K562 (cell line): Measurements from ENCODE around the gene DBX1. TPM values are rescaled to one million over a fixed set of nuclear protein-coding genes. Genes with fewer than 3 reads are reported as not detected.

Experiments used
- ATAC-seq: fragments of 200-7000 bp; cut with Tn5 transposase; 3 replicates; pipeline ENCODE4 v1.9.1; 2020; ENCODE audit warnings: moderate library complexity
- BruUV-seq: library from RNA; stranded (reverse); fragments of 400-500 nt; replicated peaks from 2 replicates; lab custom pipeline; 2021; lab: Mats Ljungman, UMichigan
- CTCF ChIA-PET: fragments of 300-600 bp; formaldehyde crosslinking; extraction: SDS; loops from one replicate; lab custom pipeline; 2021; ENCODE audit warnings: low intra/inter-chr PET ratio; lab: Yijun Ruan, JAX
- POLR2A ChIA-PET: fragments of 300-600, 350-650 bp; sonication (Branson Sonifier 250); formaldehyde crosslinking; extraction: SDS; loops from one replicate; lab custom pipeline; 2021; ENCODE audit warnings: antibody characterized with exemption, inconsistent platforms; lab: Yijun Ruan, JAX
- DNase-seq, 4 experiments: peaks; one replicate each; pipeline versions ENCODE4 v3.0.0 to v3.0.0-alpha.2; 2011 to 2018; ENCODE audit warnings: low spot score in 3 of 4, mixed read lengths in 3 of 4; ENCODE audit errors: extremely low read depth in 1 of 4
- FAIRE-seq: peaks from 2 replicates; lab custom pipeline; 2011; peaks lifted over from hg19 to GRCh38; lab: Jason Lieb, UNC
- H2AFZ ChIP-seq: 2 replicates; pipeline ENCODE4 v1.6.0; 2011; ENCODE audit warnings: low read depth, low read length, control low read depth, inconsistent platforms
- H3K27ac ChIP-seq: fragments of 200-600 bp; 3 replicates; pipeline ENCODE4 v1.8.0; 2011; ENCODE audit warnings: low read depth, mild to moderate bottlenecking, control low read depth, inconsistent platforms, low read length, moderate library complexity, mixed read lengths; ENCODE audit errors: extremely low read depth
- H3K27me3 ChIP-seq, 2 experiments: fragments of 300-600 bp in 1 of 2; 2 replicates in 1 of 2; 3 replicates in 1 of 2; pipeline versions ENCODE4 v1.6.0 to v1.8.0; 2011; ENCODE audit warnings: inconsistent platforms in 2 of 2, low read length in 2 of 2, mild to moderate bottlenecking in 1 of 2, mixed read lengths in 1 of 2, moderate library complexity in 1 of 2; ENCODE audit not compliant: control insufficient read depth in 2 of 2, insufficient read depth in 2 of 2
- H3K36me3 ChIP-seq: fragments of 300-600 bp; 3 replicates; pipeline ENCODE4 v1.8.0; 2011; ENCODE audit warnings: mild to moderate bottlenecking, low read length, inconsistent platforms; ENCODE audit not compliant: control insufficient read depth, insufficient read depth
- H3K4me1 ChIP-seq, 2 experiments: fragments of 200-600 bp in 1 of 2; replicated peaks in 1 of 2; 2 replicates in 1 of 2; 3 replicates in 1 of 2; pipeline versions ENCODE4 v1.5.1 to v1.8.0; 2011; ENCODE audit warnings: inconsistent platforms in 2 of 2, low read length in 2 of 2, mild to moderate bottlenecking in 1 of 2, mixed read lengths in 1 of 2, moderate library complexity in 1 of 2; ENCODE audit not compliant: control insufficient read depth in 2 of 2, insufficient read depth in 2 of 2
- H3K4me2 ChIP-seq: 2 replicates; pipeline ENCODE4 v1.6.1; 2011; ENCODE audit warnings: low read length, control low read depth, inconsistent platforms, mixed read lengths; ENCODE audit not compliant: insufficient read depth
- H3K4me3 ChIP-seq: fragments of 200-600 bp; sonication (generic), shearing (Covaris generic); 2 replicates; pipeline ENCODE4 v1.5.1; 2016; ENCODE audit warnings: control low read depth, inconsistent platforms
- H3K79me2 ChIP-seq: fragments of 200-600 bp; 3 replicates; pipeline ENCODE4 v1.8.0; 2011; ENCODE audit warnings: low read length, inconsistent platforms; ENCODE audit not compliant: control insufficient read depth, insufficient read depth
- H3K9ac ChIP-seq, 2 experiments: 2 replicates each; pipeline versions ENCODE4 v1.6.0 to v1.6.1; 2011; ENCODE audit warnings: low read depth in 2 of 2, low read length in 2 of 2, control low read depth in 1 of 2, inconsistent platforms in 1 of 2, mild to moderate bottlenecking in 1 of 2, mixed read lengths in 1 of 2; ENCODE audit not compliant: insufficient read depth in 1 of 2
- H3K9me1 ChIP-seq: one replicate; pipeline ENCODE4 v1.6.0; 2011; ENCODE audit warnings: inconsistent platforms, mild to moderate bottlenecking, low read length, moderate library complexity; ENCODE audit not compliant: control insufficient read depth, insufficient read depth
- H3K9me3 ChIP-seq: replicated peaks from 2 replicates; pipeline ENCODE4 v1.5.1; 2011; ENCODE audit warnings: low read depth, low read length, inconsistent platforms; ENCODE audit not compliant: control insufficient read depth, insufficient read depth
- H4K20me1 ChIP-seq: replicated peaks from 2 replicates; pipeline ENCODE4 v1.6.1; 2011; ENCODE audit warnings: low read length, inconsistent platforms, mixed read lengths; ENCODE audit not compliant: control insufficient read depth, insufficient read depth
- C11orf30 ChIP-seq: fragments of 450-650 bp; IDR thresholded peaks from 2 replicates; pipeline ENCODE4 v1.6.1; 2016; ENCODE audit warnings: low read depth, mild to moderate bottlenecking
- CBFA2T3 ChIP-seq: fragments of 450-650 bp; IDR thresholded peaks from 2 replicates; pipeline ENCODE4 v1.6.1; 2017
- CBX2 ChIP-seq: fragments of 200-600 bp; sonication (generic); IDR thresholded peaks from one replicate; pipeline ENCODE4 v1.6.1; 2012; ENCODE audit warnings: mild to moderate bottlenecking, low read length, inconsistent platforms; ENCODE audit not compliant: insufficient read depth, poor library complexity, severe bottlenecking
- FOXM1 ChIP-seq, 2 experiments: fragments of 450-650 bp in 1 of 2; sonication (generic) in 1 of 2; formaldehyde crosslinking in 1 of 2; IDR thresholded peaks; 2 replicates each; pipeline versions ENCODE4 v1.6.1 to v1.9.0; 2017 to 2022; ENCODE audit warnings: low read depth in 2 of 2, mild to moderate bottlenecking in 2 of 2, missing genetic modification reagents in 1 of 2, moderate library complexity in 1 of 2
- HDAC6 ChIP-seq: IDR thresholded peaks from 2 replicates; pipeline ENCODE4 v1.6.1; 2012; ENCODE audit warnings: low read depth, mild to moderate bottlenecking, control low read depth, inconsistent platforms, low read length, moderate library complexity
- MAFG ChIP-seq: fragments of 450-650 bp; conservative IDR thresholded peaks from 2 replicates; pipeline ENCODE4 v1.6.1; 2016; ENCODE audit warnings: missing genetic modification characterization, missing compliant biosample characterization
- MAFK ChIP-seq: IDR thresholded peaks from 2 replicates; pipeline ENCODE4 v1.6.1; 2011; ENCODE audit warnings: low read length, improper control_type of control experiment
- NFRKB ChIP-seq: fragments of 450-650 bp; IDR thresholded peaks from 2 replicates; pipeline ENCODE4 v1.6.1; 2016; ENCODE audit warnings: low read depth
- NFXL1 ChIP-seq: fragments of 450-650 bp; formaldehyde crosslinking; IDR thresholded peaks from 2 replicates; pipeline ENCODE4 v1.4.0; 2021; ENCODE audit warnings: mild to moderate bottlenecking
- PML ChIP-seq: IDR thresholded peaks from 2 replicates; pipeline ENCODE4 v1.6.1; 2012; ENCODE audit warnings: low read length, inconsistent platforms
- RBBP5 ChIP-seq: fragments of 200-600 bp; sonication (generic); IDR thresholded peaks from 2 replicates; pipeline ENCODE4 v1.6.1; 2012; ENCODE audit warnings: borderline replicate concordance, mild to moderate bottlenecking, low read length, control low read depth, inconsistent platforms; ENCODE audit not compliant: insufficient read depth, poor library complexity, severe bottlenecking
- TFAM ChIP-seq: fragments of 250-450 bp; sonication (Bioruptor Pico); conservative IDR thresholded peaks from 2 replicates; pipeline ENCODE4 v1.5.0; 2021; ENCODE audit warnings: mild to moderate bottlenecking, moderate library complexity
- VEZF1 ChIP-seq: fragments of 200-800 bp; sonication (Bioruptor generic); IDR thresholded peaks from 2 replicates; pipeline ENCODE4 v1.6.1; 2017; ENCODE audit warnings: missing genetic modification characterization, missing compliant biosample characterization
- ZBTB34 ChIP-seq: fragments of 250-450 bp; sonication (Bioruptor Pico); IDR thresholded peaks from 2 replicates; pipeline ENCODE4 v1.8.0; 2021; ENCODE audit warnings: mild to moderate bottlenecking, moderate library complexity
- ZNF165 ChIP-seq: fragments of 250-450 bp; sonication (Bioruptor Pico); IDR thresholded peaks from 2 replicates; pipeline ENCODE4 v1.4.0; 2020; ENCODE audit warnings: borderline replicate concordance
- ZNF316 ChIP-seq: fragments of 450-650 bp; IDR thresholded peaks from 2 replicates; pipeline ENCODE4 v1.6.1; 2016
- ZNF347 ChIP-seq: fragments of 450-650 bp; formaldehyde crosslinking; IDR thresholded peaks from 2 replicates; pipeline ENCODE4 v1.4.0; 2020; ENCODE audit warnings: low read depth, mild to moderate bottlenecking, moderate library complexity
- ZNF511 ChIP-seq: sonication (generic); formaldehyde crosslinking; IDR thresholded peaks from 2 replicates; pipeline ENCODE4 v1.8.0; 2022; ENCODE audit warnings: mild to moderate bottlenecking, missing genetic modification reagents
- ZNF717 ChIP-seq: fragments of 250-450 bp; sonication (Bioruptor Pico); IDR thresholded peaks from 2 replicates; pipeline ENCODE4 v1.5.0; 2021
- ZNF79 ChIP-seq: fragments of 250-450 bp; sonication (Bioruptor Pico); IDR thresholded peaks from 2 replicates; pipeline ENCODE4 v1.4.0; 2020; ENCODE audit warnings: low read depth, mild to moderate bottlenecking, moderate library complexity
- WGBS: fragments of 100-300 bp; shearing (Covaris generic); methylation state at CpG from one replicate; pipeline ENCODE4 v1.1.6; 2016; ENCODE audit warnings: low coverage, mixed read lengths; ENCODE audit not compliant: insufficient coverage; ENCODE audit errors: missing lambda C conversion rate; 5-methylcytosine and 5-hydroxymethylcytosine counted together
- in situ Hi-C: fragments of 300-500 bp; cut with MboI; formaldehyde crosslinking; loops from 4 replicates; pipeline ENCODE4 v1.15.0; 2018; ENCODE audit warnings: inconsistent platforms, mixed read lengths
- intact Hi-C: fragments of 100-400 bp; cut with micrococcal nuclease; formaldehyde crosslinking; loops from 2 replicates; pipeline ENCODE4 v1.14.2; 2022
- polyA plus RNA-seq, 8 experiments: library from polyadenylated mRNA; depleted of rRNA in 4 of 8; stranded (reverse) in 5 of 8; unstranded in 3 of 8; fragments of >200 nt; fragmentation: Nextera tagmentation in 2 of 8; fragmentation: Illumina TruSeq in 1 of 8; extraction: Ambion mirVana in 2 of 8; extraction: Trizol in 1 of 8; gene quantifications; 2 replicates each; pipeline versions ENCODE4 v1.2.1 to v1.2.3, GENCODE V29; 2011 to 2014; ENCODE audit warnings: inconsistent platforms in 1 of 8, missing spikeins in 1 of 8
- total RNA-seq, 7 experiments: library from RNA; depleted of rRNA in 6 of 7; stranded (reverse); fragments of >200 nt in 6 of 7; fragmentation: Illumina TruSeq in 2 of 7; extraction: Trizol in 2 of 7; gene quantifications; 2 replicates each; pipeline versions ENCODE4 v1.2.1 to v1.2.3, GENCODE V29; 2011 to 2021; ENCODE audit warnings: low replicate concordance in 1 of 7
- TF ChIP-seq, protein P1 (sequence below): fragments of 250-450 bp; sonication (Bioruptor Pico); IDR thresholded peaks from 2 replicates; pipeline ENCODE4 v1.6.1; 2021; ENCODE audit warnings: mild to moderate bottlenecking

DBX1 gene
- total and polyA plus RNA-seq, 9 of the 15 experiments (the other 6 are each of a cell fraction or from before 2014, with no cell fraction given), result not detected

- 15% methylated on average over 6 of the region's 6 CpGs for WGBS
- TF ChIP-seq ZNF717 (CRISPR knock-in tag) (no peak), C11orf30 (peak; percentile 63; the same call in 1 of the 2 replicates), RBBP5 (no peak), ZNF347 (CRISPR knock-in tag) (no peak), NFXL1 (CRISPR knock-in tag) (no peak), ZNF79 (CRISPR knock-in tag) (no peak), CBFA2T3 (no peak), FOXM1 (IDR thresholded peaks at IDR 0.05; ENCODE audit: low read depth) (no peak), FOXM1 (CRISPR knock-in tag; IDR thresholded peaks at IDR 0.05; ENCODE audit: low read depth) (no peak), MAFG (0 out of 2 replicates have a peak, but pooled peaks have one; percentile 19), ZNF511 (CRISPR knock-in tag) (no peak), NFRKB (no peak), PML (no peak), HDAC6 (no peak), CBX2 (no peak), ZBTB34 (CRISPR knock-in tag) (no peak), MAFK (0 out of 2 replicates have a peak, but pooled peaks have one; percentile 45), TFAM (CRISPR knock-in tag) (no peak), VEZF1 (CRISPR knock-in tag) (no peak), ZNF316 (peak; percentile 41), ZNF165 (CRISPR knock-in tag) (no peak)
- TF ChIP-seq, protein P1, sequence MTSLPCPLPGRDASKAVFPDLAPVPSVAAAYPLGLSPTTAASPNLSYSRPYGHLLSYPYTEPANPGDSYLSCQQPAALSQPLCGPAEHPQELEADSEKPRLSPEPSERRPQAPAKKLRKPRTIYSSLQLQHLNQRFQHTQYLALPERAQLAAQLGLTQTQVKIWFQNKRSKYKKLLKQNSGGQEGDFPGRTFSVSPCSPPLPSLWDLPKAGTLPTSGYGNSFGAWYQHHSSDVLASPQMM (CRISPR knock-in tag), result no peak
Measured at GRCh38 chr11:20125927-20126326, 34.3 kb downstream of the DBX1 start.

More at GRCh38 chr11:20125927-20126326, 34.3 kb downstream of the DBX1 start:
- BruUV-seq, result no TSS peak
- H3K27me3 ChIP-seq, result peaks cover 2 to 13% of the 10 kb centered on the region in 2 experiments; a peak in 3 of 5 replicates
- FAIRE-seq, result no peak
- H4K20me1 ChIP-seq, result no peaks in the 10 kb centered on the region
- H3K4me1 ChIP-seq, result no peaks in the 10 kb centered on the region
- intact Hi-C loops (loop anchor here (5.0 kb wide), 2 partner anchors 316 to 546 kb away; no protein-coding TSS in a partner anchor), in situ Hi-C loops (loop anchor here (10.0 kb wide), 1 partner anchor 489 kb away; no protein-coding TSS in a partner anchor)
- H3K27ac ChIP-seq, result no peak overlapping the region
- no peaks in the 10 kb centered on the region for H3K79me2 ChIP-seq
- no peaks in the 10 kb centered on the region for H3K9me3 ChIP-seq
- no peak for DNase-seq
- no peaks in the 10 kb centered on the region for H3K36me3 ChIP-seq
- CTCF ChIA-PET, result no interaction called here
- H3K4me3 ChIP-seq, result no peak overlapping the region
- no peak for ATAC-seq
- no peak overlapping the region for H3K4me2 ChIP-seq
- no peak overlapping the region for H3K9ac ChIP-seq
- no peaks in the 10 kb centered on the region for H3K9me1 ChIP-seq
- no peak overlapping the region for H2AFZ ChIP-seq
- POLR2A ChIA-PET, result no interaction called here
